Stomach (tissue), 4 donors: ENCODE results near the gene CMTR1.

ENCODE experiments used
- POLR2A ChIP-seq, 4 donors: fragments of 450-650 bp; IDR thresholded peaks; one replicate each; pipeline ENCODE4 v1.6.1; 2016; ENCODE audit warnings: antibody characterized with exemption in 4 of 4, control low read depth in 2 of 4, mild to moderate bottlenecking in 1 of 4, moderate library complexity in 1 of 4
- POLR2AphosphoS5 ChIP-seq, 3 donors: sonication (generic); formaldehyde crosslinking; IDR thresholded peaks; one replicate each; pipeline ENCODE4 v1.6.1; 2016; ENCODE audit warnings: antibody characterized with exemption in 3 of 3
- TF ChIP-seq, protein P1 (sequence below), 7 experiments: fragments of 450-650 bp in 4 of 7; fragments of 200-600 bp in 3 of 7; sonication (generic) in 3 of 7; IDR thresholded peaks; one replicate each; pipeline ENCODE4 v1.5.1; 2016 to 2019; ENCODE audit warnings: antibody characterized with exemption in 7 of 7, control low read depth in 2 of 7, mild to moderate bottlenecking in 1 of 7

DNA sequence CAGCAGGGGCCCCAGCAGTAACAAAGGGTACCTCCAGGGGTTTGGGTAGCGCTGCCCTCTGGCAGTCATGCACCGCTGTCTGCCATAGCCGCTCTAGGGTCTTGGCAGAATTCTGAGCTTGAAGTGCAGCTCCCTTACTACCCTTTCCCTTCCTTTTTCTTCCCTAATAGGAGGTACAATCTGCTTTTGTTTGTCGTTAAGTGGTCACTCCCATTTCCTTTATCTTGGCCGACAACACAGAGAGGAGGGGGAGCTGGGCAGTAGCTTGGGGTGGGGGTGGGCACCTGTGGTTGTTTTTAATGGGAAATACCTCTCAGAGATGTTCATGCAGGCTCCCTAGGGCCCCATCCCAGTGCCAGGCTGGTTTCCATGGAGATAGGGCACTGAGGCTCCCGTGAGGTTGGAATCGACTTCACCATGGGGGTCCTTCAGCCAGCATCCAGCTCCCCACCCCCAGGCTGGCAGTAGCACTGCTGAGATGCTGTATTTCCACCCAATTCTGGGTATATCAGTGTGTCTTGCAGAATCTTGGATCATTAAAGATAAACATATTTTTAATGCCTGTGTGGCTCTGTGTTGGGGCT, 48.0 kb downstream of the CMTR1 start:
- TF ChIP-seq, protein P1, sequence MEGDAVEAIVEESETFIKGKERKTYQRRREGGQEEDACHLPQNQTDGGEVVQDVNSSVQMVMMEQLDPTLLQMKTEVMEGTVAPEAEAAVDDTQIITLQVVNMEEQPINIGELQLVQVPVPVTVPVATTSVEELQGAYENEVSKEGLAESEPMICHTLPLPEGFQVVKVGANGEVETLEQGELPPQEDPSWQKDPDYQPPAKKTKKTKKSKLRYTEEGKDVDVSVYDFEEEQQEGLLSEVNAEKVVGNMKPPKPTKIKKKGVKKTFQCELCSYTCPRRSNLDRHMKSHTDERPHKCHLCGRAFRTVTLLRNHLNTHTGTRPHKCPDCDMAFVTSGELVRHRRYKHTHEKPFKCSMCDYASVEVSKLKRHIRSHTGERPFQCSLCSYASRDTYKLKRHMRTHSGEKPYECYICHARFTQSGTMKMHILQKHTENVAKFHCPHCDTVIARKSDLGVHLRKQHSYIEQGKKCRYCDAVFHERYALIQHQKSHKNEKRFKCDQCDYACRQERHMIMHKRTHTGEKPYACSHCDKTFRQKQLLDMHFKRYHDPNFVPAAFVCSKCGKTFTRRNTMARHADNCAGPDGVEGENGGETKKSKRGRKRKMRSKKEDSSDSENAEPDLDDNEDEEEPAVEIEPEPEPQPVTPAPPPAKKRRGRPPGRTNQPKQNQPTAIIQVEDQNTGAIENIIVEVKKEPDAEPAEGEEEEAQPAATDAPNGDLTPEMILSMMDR (IDR thresholded peaks at IDR 0.05): no peak
- TF ChIP-seq POLR2A (IDR thresholded peaks at IDR 0.05): no peak
- no peak for TF ChIP-seq POLR2AphosphoS5 (IDR thresholded peaks at IDR 0.05)
